Activated T-cell treated with anti-CD3 and anti-CD28 coated beads for 48 hours (primary cell): ENCODE results near the gene WDR64.

ENCODE experiments used
- DNase-seq: peaks from one replicate; pipeline ENCODE4 v3.0.0-alpha.2; 2020; ENCODE audit warnings: low read depth

The WDR64 gene

GRCh38 chr1:241652012-241652411, at the start of gene WDR64:
Gene WDR64 (plus strand): TSS chr1:241652281. CDS start chr1:241652485, 204 bp downstream.
- no peak for DNase-seq

- DNase-seq = no peak
Observed at GRCh38 chr1:241603731-241604245, 48.3 kb upstream of the WDR64 start.

- DNase-seq = no peak
Observed at GRCh38 chr1:241605146-241605805, 46.8 kb upstream of the WDR64 start.

- DNase-seq = no peak
Observed at GRCh38 chr1:241606544-241606943, 45.5 kb upstream of the WDR64 start.

GRCh38 chr1:241607497-241607896, 44.6 kb upstream of the WDR64 start:
- no peak for DNase-seq

GRCh38 chr1:241608379-241609033, 43.6 kb upstream of the WDR64 start:
- DNase-seq = no peak

- no peak for DNase-seq
Observed at GRCh38 chr1:241610056-241610815, 41.8 kb upstream of the WDR64 start.

GRCh38 chr1:241611063-241611462, 41.0 kb upstream of the WDR64 start:
- DNase-seq = no peak

- DNase-seq = no peak
Observed at GRCh38 chr1:241611736-241612135, 40.3 kb upstream of the WDR64 start.

GRCh38 chr1:241612533-241613477, 39.3 kb upstream of the WDR64 start:
- no peak for DNase-seq

GRCh38 chr1:241614144-241614543, 37.9 kb upstream of the WDR64 start:
- no peak for DNase-seq

- no peak for DNase-seq
Observed at GRCh38 chr1:241614572-241614971, 37.5 kb upstream of the WDR64 start.

- DNase-seq = no peak
Observed at GRCh38 chr1:241615043-241615974, 36.8 kb upstream of the WDR64 start.

GRCh38 chr1:241617426-241617825, 34.7 kb upstream of the WDR64 start:
- no peak for DNase-seq

GRCh38 chr1:241622669-241623068, 29.4 kb upstream of the WDR64 start:
- DNase-seq = no peak

- no peak for DNase-seq
Observed at GRCh38 chr1:241624935-241625334, 27.1 kb upstream of the WDR64 start.

GRCh38 chr1:241627453-241628259, 24.4 kb upstream of the WDR64 start:
- no peak for DNase-seq

- no peak for DNase-seq
Observed at GRCh38 chr1:241630005-241630404, 22.1 kb upstream of the WDR64 start.

- no peak for DNase-seq
Observed at GRCh38 chr1:241630476-241630875, 21.6 kb upstream of the WDR64 start.

- no peak for DNase-seq
Observed at GRCh38 chr1:241630899-241631298, 21.2 kb upstream of the WDR64 start.
